GM21423 (cell line): ENCODE data around the gene C4orf50.

ENCODE experiments used
- ATAC-seq: cut with Tn5 transposase; IDR thresholded peaks from one replicate; pipeline ENCODE4 v1.9.1; 2021; ENCODE audit warnings: mild to moderate bottlenecking, moderate library complexity; ENCODE audit not compliant: unreplicated experiment

C4orf50 gene

GRCh38 chr4:5973486-5974220 lies 44.6 kb downstream of the C4orf50 start:
- no peak for ATAC-seq

GRCh38 chr4:5973033-5973432 lies 45.2 kb downstream of the C4orf50 start:
- ATAC-seq: no peak

DNA sequence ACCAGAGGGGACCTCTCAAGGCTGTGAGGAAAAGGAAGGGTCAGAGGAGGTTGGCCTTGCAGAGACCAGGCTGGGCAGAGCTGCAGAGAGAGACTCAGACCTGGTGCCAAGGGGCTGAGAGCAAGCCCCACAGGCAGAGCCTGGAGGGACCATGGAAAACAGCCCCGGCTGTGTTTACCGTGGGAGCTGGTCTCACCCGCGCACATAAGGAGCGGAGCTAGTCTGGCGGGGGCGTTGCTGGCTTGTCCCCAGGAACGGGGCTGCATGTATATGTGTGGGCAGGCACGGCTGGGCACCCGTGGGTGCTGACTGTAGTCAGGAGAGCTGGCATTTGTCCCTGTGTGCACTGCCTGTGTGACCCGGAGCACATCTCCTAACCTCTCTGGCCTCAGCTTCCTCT lies 45.7 kb downstream of the C4orf50 start:
- no peak for ATAC-seq

GRCh38 chr4:5971078-5971450 lies 47.2 kb downstream of the C4orf50 start:
- ATAC-seq: no peak

GRCh38 chr4:5970381-5971077 lies 47.7 kb downstream of the C4orf50 start:
- no peak for ATAC-seq

DNA sequence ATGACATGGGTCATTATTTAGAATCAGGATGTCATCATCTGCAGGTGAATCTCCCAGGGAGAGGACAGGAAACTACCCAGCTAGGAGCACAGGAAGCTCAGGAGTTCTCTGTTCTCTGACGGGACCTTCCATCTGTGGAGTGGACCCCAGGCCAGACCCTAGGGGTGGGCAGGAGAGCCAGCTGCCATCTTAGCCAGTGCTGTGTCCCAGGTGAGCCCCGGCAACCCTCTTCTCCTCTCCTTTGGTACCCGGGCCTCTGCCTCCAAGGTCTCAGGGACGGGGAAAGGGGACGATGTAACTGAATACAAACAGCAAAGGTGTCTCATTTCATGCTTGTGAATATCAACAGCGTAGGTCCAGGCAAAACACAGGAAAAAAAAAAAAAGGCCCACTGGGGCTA lies 48.5 kb downstream of the C4orf50 start:
- ATAC-seq: no peak

GRCh38 chr4:5969336-5969735 lies 48.9 kb downstream of the C4orf50 start:
- ATAC-seq: no peak

DNA sequence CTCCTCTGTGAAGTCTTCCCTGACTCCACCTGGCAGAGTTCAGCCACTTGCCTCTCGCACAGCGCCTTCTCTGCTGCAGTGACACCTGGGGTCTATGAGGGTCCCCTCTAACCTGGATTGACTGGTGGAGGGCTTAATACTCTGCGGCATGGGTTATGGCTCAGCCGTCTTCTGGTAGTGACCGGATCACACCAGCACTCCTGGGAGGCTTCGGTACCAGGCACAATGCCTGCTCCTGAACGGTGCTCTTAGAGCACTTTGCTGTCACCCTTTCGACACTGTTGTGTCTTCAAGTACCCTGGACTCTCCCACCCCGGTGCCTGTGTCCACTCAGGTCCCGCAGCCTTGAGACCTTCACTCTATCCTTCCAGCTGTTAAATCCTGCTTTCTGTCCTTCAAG lies 50.0 kb downstream of the C4orf50 start:
- ATAC-seq: no peak

GRCh38 chr4:5967783-5968182 lies 50.4 kb downstream of the C4orf50 start:
- ATAC-seq: no peak

DNA sequence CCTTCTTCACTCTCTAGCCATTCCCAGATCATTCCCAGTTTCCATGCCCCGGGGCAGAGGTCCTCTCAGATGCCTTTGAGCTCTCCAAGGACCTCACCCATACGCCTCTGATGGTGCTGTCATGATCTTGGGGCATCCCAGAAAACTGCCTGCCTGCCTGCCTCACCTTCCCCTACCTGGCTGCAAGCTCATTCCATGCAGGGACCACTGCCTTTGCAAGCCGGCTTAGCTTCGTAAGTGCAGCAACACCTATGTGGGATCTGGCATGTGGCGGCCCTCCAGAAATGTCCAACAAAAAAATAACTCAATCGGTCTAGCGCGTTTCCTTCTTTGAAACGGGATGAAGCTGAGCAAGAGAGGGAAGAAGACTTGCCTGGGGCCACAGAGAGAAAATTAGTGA lies 53.0 kb downstream of the C4orf50 start:
- no peak for ATAC-seq

- ATAC-seq: no peak
Measured at GRCh38 chr4:5964030-5964429, 54.2 kb downstream of the C4orf50 start.

DNA sequence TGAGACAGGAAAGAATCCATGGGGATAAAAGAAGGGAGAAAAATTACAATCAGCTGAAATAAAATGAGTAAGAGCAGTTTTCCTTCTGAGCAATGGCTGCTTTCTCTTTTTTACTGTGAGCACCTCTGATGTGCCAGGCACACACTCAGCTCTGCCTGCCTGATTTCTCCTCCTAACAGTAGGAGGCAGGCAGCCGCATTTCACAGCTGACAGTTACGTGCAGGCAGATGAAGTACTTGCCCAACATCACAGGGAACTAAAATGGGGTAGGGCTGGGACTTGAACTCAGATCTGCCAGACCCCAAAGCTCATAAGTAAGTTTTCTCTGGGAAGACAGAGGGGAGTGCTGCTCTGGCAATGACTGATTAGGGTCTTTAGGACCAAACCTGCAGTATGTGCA lies 54.6 kb downstream of the C4orf50 start:
- ATAC-seq: no peak

GRCh38 chr4:5962416-5962815 lies 55.8 kb downstream of the C4orf50 start:
- no peak for ATAC-seq

DNA sequence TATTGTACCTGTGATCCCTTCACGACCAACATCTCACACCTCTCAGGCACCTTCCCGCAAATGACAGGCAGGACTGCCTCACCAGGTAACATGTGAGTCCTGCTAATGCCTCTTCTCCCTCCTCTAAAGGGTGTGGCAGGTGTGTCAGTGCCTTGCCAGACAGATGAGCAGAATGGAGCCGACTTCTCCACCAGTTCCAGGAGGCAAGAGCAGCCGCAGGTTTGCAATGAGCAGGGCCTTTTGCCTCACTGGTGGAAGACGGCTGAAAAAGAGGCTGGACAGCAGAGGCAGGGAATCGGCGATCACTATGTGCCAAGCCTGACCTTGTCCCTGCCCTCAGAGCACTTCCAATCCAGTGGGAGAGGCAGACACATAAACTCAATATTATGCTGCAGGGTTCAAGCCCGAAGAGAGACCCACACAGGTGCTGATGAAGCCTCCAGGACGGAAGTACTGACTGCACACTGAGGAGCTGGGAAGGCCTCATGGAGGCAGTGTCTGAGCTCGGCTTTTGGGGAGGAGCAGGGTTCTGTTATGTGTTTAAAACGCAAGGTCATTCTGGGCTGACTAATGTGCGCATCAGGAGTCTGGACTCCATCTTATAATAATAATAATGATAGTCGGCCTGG lies 57.9 kb downstream of the C4orf50 start:
- ATAC-seq: no peak

DNA sequence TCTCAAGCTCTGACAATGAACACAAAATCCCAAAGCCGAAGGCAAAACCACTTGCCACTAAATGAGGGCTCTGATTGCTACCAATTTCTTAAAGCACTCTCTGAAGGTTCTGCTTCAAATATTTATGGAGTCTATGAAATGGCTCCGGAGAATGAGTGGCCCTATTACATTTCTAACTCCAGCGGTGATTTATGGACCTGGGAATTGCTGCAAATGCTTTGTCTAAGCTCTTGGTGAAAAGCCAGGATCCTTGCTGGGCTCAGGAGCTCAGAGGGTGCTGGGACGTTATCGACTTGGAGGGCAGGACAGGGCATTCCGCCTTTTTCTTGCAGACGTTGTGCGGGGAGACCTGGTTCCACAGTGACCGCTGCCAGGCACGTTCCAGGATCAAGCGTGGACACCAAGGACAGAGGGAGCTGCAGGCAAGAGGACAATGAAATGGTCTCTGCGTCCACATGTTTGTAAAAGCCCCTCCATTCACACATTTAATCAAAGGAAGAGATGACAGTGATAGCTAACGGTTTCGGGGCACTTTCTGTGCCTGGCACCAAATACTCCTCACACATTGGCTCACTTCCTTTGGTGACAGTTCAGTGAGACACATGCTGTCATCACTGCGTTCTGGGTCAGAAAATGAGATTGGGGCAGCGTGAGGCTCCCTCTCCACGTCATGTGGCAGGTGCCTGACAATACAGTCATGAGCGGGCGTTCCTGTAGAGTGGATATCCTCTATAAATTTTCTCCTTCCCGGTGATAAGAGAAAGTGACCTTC lies 58.8 kb downstream of the C4orf50 start:
- no peak for ATAC-seq

GRCh38 chr4:5958199-5958735 lies 60.0 kb downstream of the C4orf50 start:
- ATAC-seq: no peak

GRCh38 chr4:5957076-5957475 lies 61.2 kb downstream of the C4orf50 start:
- no peak for ATAC-seq

- ATAC-seq: no peak
Measured at GRCh38 chr4:5956285-5957021, 61.8 kb downstream of the C4orf50 start.

- no peak for ATAC-seq
Measured at GRCh38 chr4:5955856-5956255, 62.4 kb downstream of the C4orf50 start.

- no peak for ATAC-seq
Measured at GRCh38 chr4:5955201-5955821, 62.9 kb downstream of the C4orf50 start.
